GM13977 (cell line): ENCODE data around the gene EPB41L1.

Experiments
- DNase-seq: peaks from one replicate; pipeline ENCODE4 v3.0.0; 2012; ENCODE audit warnings: low spot score
- CTCF ChIP-seq: IDR thresholded peaks from 2 replicates; pipeline ENCODE4 v1.5.1; 2012; ENCODE audit warnings: mild to moderate bottlenecking, control low read depth; ENCODE audit not compliant: insufficient read depth; ENCODE audit errors: extremely low read depth, missing control alignments
- in situ Hi-C: fragments of 300-500 bp; cut with MboI; formaldehyde crosslinking; loops from one replicate; pipeline ENCODE4 v1.12.0; 2022; ENCODE audit warnings: low sequenced_read_pairs, low pct_unique_long_range_greater_than_20kb, mixed read lengths, inconsistent platforms; ENCODE audit not compliant: unreplicated experiment

EPB41L1 gene

DNA sequence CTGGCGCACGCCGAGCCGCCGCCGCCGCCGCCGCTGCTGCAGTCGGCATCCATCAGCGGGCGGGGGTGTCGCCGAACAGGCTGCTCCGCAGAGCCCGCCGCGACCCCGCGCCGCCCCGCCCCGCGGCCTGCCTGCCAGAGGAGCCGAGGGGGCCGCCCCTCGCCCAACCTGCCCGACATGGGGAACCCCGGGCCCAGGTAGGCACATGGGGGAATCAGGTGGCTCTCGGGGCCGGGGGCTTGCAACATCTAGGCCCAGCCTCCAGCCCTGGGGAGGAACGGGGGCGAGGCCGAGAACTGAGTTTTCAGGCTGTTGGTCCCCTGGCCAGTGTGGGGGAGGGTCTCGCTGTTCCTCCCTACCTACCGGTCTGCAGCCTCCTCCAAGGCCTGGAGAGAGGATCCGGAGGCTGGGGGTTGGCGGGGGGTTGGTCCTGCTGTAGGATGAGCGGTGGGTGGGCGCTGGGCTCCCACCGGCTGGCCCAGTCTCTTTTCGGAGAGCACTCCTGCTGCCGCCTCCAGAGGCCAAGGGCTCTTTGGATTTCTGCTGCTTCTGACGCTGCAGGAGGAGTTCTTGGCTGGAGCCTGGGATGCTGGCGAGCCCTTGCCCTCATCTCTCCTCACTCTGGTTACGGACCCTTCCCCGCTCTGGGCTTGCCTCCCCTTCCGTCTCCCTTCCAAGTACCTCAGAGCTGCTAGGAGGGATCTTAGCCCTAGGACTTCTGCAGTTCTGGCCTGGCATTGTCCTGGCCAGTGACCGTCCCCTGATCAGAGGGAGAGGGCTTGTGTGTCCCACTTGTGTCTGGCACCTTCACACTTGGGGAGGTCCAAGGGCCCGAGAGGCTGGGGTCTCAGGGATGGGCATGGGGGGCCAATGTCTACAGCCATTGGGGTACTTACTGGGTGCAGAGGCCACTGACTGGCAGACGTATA, at the start of gene EPB41L1:
Gene EPB41L1 (plus strand): TSS at position 41 of the 929 bp plus-strand sequence. CDS start 19,038 bp downstream, outside the sequence.
- TF ChIP-seq CTCF = no peak
- in situ Hi-C loops = no loop called here
- peak; percentile 40 for DNase-seq

DNA sequence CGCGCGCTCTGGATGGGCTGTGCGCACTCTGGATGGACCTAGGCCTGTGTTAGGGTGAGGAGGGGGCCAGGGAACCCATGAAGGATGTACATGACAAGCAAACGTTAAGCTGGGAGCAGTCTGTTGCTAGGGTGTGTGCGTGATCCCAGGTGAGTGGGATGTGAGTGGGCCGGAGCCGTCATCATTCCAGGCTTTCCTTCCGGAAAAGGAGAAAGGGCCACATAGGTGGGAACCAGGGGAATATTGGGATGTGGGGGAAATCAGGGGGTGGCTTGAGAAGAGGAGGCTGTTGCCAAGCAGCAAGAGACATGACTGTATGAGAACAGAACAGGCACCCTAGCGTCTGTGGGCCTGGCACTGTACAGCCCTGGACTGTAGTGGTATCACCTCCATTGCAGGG, 49.7 kb upstream of the EPB41L1 start:
- in situ Hi-C loops = no loop called here
- no peak for TF ChIP-seq CTCF
- no peak for DNase-seq

GRCh38 chr20:36105711-36106226, 48.8 kb upstream of the EPB41L1 start:
- in situ Hi-C loops = no loop called here
- DNase-seq = no peak
- no peak for TF ChIP-seq CTCF

GRCh38 chr20:36106606-36107005, 47.9 kb upstream of the EPB41L1 start:
- no peak for TF ChIP-seq CTCF
- DNase-seq = no peak
- in situ Hi-C loops = no loop called here

DNA sequence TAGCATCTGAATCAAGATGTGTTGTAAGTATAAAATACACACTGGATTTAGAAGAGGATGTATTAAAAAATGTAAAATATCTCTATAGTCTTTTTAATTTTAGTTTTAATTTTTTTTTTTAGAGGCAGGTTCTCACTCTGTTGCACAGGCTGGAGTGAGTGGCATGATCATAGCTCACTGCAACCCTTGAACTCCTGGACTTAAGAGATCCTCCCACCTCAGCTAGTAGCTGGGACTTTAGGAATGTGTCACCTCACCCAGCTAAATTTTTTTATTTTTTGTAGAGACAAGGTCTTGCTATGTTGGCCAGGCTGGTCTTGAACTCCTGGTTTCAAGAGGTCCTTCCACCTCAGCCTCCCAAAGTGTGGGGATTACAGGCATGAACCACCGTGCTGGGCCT, 46.7 kb upstream of the EPB41L1 start:
- no peak for DNase-seq
- no peak for TF ChIP-seq CTCF

GRCh38 chr20:36109251-36109947, 45.1 kb upstream of the EPB41L1 start:
- in situ Hi-C loops = no loop called here
- DNase-seq = no peak
- no peak for TF ChIP-seq CTCF

More for the DNA sequence above, 46.7 kb upstream of the EPB41L1 start:
- in situ Hi-C loops = no loop called here
